ENCODE data around the gene TMEM196. TPM values are rescaled to one million over a fixed set of nuclear protein-coding genes. Genes with fewer than 3 reads are reported as not detected.
A peak's percentile ranks its signal among the peaks of the same experiment; 100 is the strongest.

The TMEM196 gene
- total and polyA plus RNA-seq, 8 donors, result 0.07 to 0.25 (median 0.09) TPM; not detected in 4

- ATAC-seq, result no peak
- peak overlapping the region in 1 of 2 donors; percentile 79 for H3K4me3 ChIP-seq
Observed at GRCh38 chr7:19709249-19709578, 64.2 kb downstream of the TMEM196 start.

GRCh38 chr7:19708397-19709248 is 64.8 kb downstream of the TMEM196 start, which contains the start of gene POLR1F:
Gene POLR1F, minus strand, starts transcription at chr7:19709037. Its CDS starts 21 bp downstream, at chr7:19709016.
- intact Hi-C loops (cut with DNase I), result no loop called here
- no peaks in the 10 kb centered on the region for H3K36me3 ChIP-seq

More at GRCh38 chr7:19709249-19709578, 64.2 kb downstream of the TMEM196 start:
- no peak for TF ChIP-seq CTCF (IDR thresholded peaks at IDR 0.05)
- no peak for DNase-seq
- H3K4me1 ChIP-seq, result peaks cover 0 to 22% of the 10 kb centered on the region in 2 donors
- H3K27me3 ChIP-seq, result no peaks in the 10 kb centered on the region
- intact Hi-C loops (cut with DNase I), result no loop called here
- H3K9me3 ChIP-seq, result no peaks in the 10 kb centered on the region
- H3K27ac ChIP-seq, result peak overlapping the region in 1 of 2 donors; percentile 30
- no peaks in the 10 kb centered on the region for H3K36me3 ChIP-seq

GRCh38 chr7:19707240-19707639 is 66.2 kb downstream of the TMEM196 start:
- intact Hi-C loops (cut with DNase I), result no loop called here
- Histone ChIP-seq H3K36me3 (no peaks in the 10 kb centered on the region), H3K27me3 (no peaks in the 10 kb centered on the region), H3K4me1 (peaks cover 0 to 22% of the 10 kb centered on the region in 2 donors), H3K9me3 (no peaks in the 10 kb centered on the region), H3K27ac (no peak overlapping the region), H3K4me3 (peak overlapping the region in 1 of 2 donors; percentile 79)
- TF ChIP-seq CTCF (IDR thresholded peaks at IDR 0.05), result no peak
- ATAC-seq, result no peak
- DNase-seq, result no peak

More at GRCh38 chr7:19708397-19709248, 64.8 kb downstream of the TMEM196 start, which contains the start of gene POLR1F:
- H3K27me3 ChIP-seq, result no peaks in the 10 kb centered on the region
- H3K4me3 ChIP-seq, result peak within 1 kb of the TSS; percentile 79 to 81
- peak within 1 kb of the TSS in 1 of 2 donors; percentile 57 for H3K27ac ChIP-seq
- DNase-seq (peak; percentile 94 to 97 (median 96)), ATAC-seq (peak; percentile 100)
- H3K4me1 ChIP-seq, result peaks cover 0 to 22% of the 10 kb centered on the region in 2 donors
- TF ChIP-seq CTCF (IDR thresholded peaks at IDR 0.05), result peak; percentile 82 to 89
- H3K9me3 ChIP-seq, result no peaks in the 10 kb centered on the region

GRCh38 chr7:19705663-19706062 is 67.8 kb downstream of the TMEM196 start:
- Histone ChIP-seq H3K27ac (no peak overlapping the region), H3K4me3 (no peak overlapping the region), H3K9me3 (no peaks in the 10 kb centered on the region), H3K4me1 (peaks cover 0 to 22% of the 10 kb centered on the region in 2 donors), H3K27me3 (no peaks in the 10 kb centered on the region), H3K36me3 (no peaks in the 10 kb centered on the region)
- no peak for ATAC-seq
- TF ChIP-seq CTCF (IDR thresholded peaks at IDR 0.05), result no peak
- intact Hi-C loops (cut with DNase I), result no loop called here
- DNase-seq, result no peak

- no peak for TF ChIP-seq CTCF (IDR thresholded peaks at IDR 0.05)
- intact Hi-C loops (cut with DNase I), result no loop called here
- DNase-seq (no peak), ATAC-seq (no peak)
- Histone ChIP-seq H3K36me3 (peaks cover 0 to 21% of the 10 kb centered on the region in 2 donors), H3K4me3 (no peak overlapping the region), H3K9me3 (no peaks in the 10 kb centered on the region), H3K4me1 (peaks cover 0 to 4% of the 10 kb centered on the region in 2 donors), H3K27me3 (no peaks in the 10 kb centered on the region), H3K27ac (no peak overlapping the region)
Observed at GRCh38 chr7:19701471-19701870, 71.9 kb downstream of the TMEM196 start.
